Testis (tissue), 2 donors: ENCODE data around the gene RAPGEFL1.

Experiments
- POLR2A ChIP-seq: fragments of 450-650 bp; IDR thresholded peaks from one replicate; pipeline ENCODE4 v1.6.1; 2017; ENCODE audit warnings: antibody characterized with exemption, mild to moderate bottlenecking, moderate library complexity
- TF ChIP-seq, protein P1 (sequence below), 3 experiments: fragments of 450-650 bp in 2 of 3; fragments of 200-600 bp in 1 of 3; sonication (generic) in 1 of 3; IDR thresholded peaks; one replicate each; pipeline ENCODE4 v1.5.1; 2016 to 2019; ENCODE audit warnings: antibody characterized with exemption in 3 of 3, mild to moderate bottlenecking in 2 of 3, moderate library complexity in 1 of 3

DNA sequence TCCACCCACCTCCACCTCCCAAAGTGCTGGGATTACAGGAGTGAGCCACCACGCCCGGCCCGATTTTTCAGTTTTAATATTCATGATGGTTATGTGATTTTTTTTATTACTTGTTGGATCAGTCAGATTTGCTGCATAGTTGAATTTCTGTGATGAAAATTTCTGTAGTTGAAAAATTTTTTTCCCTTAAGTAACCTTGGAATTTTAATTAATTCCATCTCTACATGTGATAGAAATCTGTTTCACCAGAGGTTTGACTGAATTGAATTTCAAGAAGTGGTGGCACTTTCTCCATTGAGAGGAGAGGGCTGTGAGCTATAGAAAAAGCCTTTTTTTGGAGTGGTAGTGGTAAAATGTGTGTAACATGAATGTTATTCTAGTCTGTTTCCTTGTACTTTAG lies 66.5 kb downstream of the RAPGEFL1 start:
- no peak for TF ChIP-seq POLR2A
- TF ChIP-seq, protein P1, sequence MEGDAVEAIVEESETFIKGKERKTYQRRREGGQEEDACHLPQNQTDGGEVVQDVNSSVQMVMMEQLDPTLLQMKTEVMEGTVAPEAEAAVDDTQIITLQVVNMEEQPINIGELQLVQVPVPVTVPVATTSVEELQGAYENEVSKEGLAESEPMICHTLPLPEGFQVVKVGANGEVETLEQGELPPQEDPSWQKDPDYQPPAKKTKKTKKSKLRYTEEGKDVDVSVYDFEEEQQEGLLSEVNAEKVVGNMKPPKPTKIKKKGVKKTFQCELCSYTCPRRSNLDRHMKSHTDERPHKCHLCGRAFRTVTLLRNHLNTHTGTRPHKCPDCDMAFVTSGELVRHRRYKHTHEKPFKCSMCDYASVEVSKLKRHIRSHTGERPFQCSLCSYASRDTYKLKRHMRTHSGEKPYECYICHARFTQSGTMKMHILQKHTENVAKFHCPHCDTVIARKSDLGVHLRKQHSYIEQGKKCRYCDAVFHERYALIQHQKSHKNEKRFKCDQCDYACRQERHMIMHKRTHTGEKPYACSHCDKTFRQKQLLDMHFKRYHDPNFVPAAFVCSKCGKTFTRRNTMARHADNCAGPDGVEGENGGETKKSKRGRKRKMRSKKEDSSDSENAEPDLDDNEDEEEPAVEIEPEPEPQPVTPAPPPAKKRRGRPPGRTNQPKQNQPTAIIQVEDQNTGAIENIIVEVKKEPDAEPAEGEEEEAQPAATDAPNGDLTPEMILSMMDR (IDR thresholded peaks at IDR 0.05) = no peak
